H1 (cell line): Measurements from ENCODE around the gene TGM6. TPM values are rescaled to one million over a fixed set of nuclear protein-coding genes. Genes with fewer than 3 reads are reported as not detected.

Experiments
- CTCF ChIA-PET: fragments of 300-600 bp; sonication (Branson Sonifier 250); formaldehyde crosslinking; loops from one replicate; lab custom pipeline; 2021; ENCODE audit not compliant: partially characterized antibody; lab: Charles Lee
- POLR2A ChIA-PET: fragments of 300-600 bp; sonication (Branson Sonifier 250); formaldehyde crosslinking; loops from one replicate; lab custom pipeline; 2021; ENCODE audit warnings: inconsistent platforms; ENCODE audit not compliant: partially characterized antibody; lab: Charles Lee
- DNase-seq, 2 experiments: peaks; one replicate each; pipeline versions ENCODE4 v3.0.0 to v3.0.0-alpha.2; 2010 to 2022; ENCODE audit warnings: low spot score in 2 of 2, low read depth in 1 of 2, mixed read lengths in 1 of 2
- FAIRE-seq: peaks from 2 replicates; lab custom pipeline; 2011; peaks lifted over from hg19 to GRCh38; lab: Jason Lieb, UNC
- H2AFZ ChIP-seq: 2 replicates; pipeline ENCODE4 v1.8.1; 2012; ENCODE audit warnings: low read length, inconsistent platforms
- H2AK5ac ChIP-seq: 2 replicates; pipeline ENCODE4 v1.6.1; 2013; ENCODE audit warnings: low read depth, low read length
- H2BK120ac ChIP-seq: replicated peaks from 2 replicates; pipeline ENCODE3; 2013; ENCODE audit warnings: low read depth, low read length, inconsistent platforms
- H2BK12ac ChIP-seq: 2 replicates; pipeline ENCODE4 v1.6.1; 2013; ENCODE audit warnings: low read depth, low read length
- H2BK15ac ChIP-seq: 2 replicates; pipeline ENCODE4 v1.6.1; 2013; ENCODE audit warnings: low read length
- H2BK20ac ChIP-seq: 2 replicates; pipeline ENCODE4 v1.6.1; 2013; ENCODE audit warnings: low read length
- H2BK5ac ChIP-seq: 2 replicates; pipeline ENCODE4 v1.6.1; 2013; ENCODE audit warnings: low read depth, low read length
- H3K14ac ChIP-seq: 2 replicates; pipeline ENCODE4 v1.6.1; 2013; ENCODE audit warnings: inconsistent platforms; ENCODE audit not compliant: insufficient read length
- H3K18ac ChIP-seq: 2 replicates; pipeline ENCODE4 v1.6.1; 2013; ENCODE audit warnings: low read length; ENCODE audit errors: extremely low read depth
- H3K23ac ChIP-seq: 2 replicates; pipeline ENCODE4 v1.6.1; 2013; ENCODE audit warnings: inconsistent platforms; ENCODE audit not compliant: insufficient read length
- H3K23me2 ChIP-seq: 2 replicates; pipeline ENCODE4 v1.6.1; 2013; ENCODE audit warnings: low read depth, low read length
- H3K27ac ChIP-seq: 2 replicates; pipeline ENCODE4 v1.6.1; 2011; ENCODE audit warnings: low read depth, low read length, inconsistent platforms
- H3K27me3 ChIP-seq, 4 experiments: replicated peaks in 1 of 4; 1 replicate in 1 of 4; 2 replicates in 3 of 4; pipeline versions ENCODE4 v1.6.1 to v1.8.1; 2011 to 2013; ENCODE audit warnings: low read length in 3 of 4, mild to moderate bottlenecking in 3 of 4, inconsistent platforms in 2 of 4, mixed read lengths in 2 of 4, moderate library complexity in 1 of 4; ENCODE audit not compliant: control insufficient read depth in 3 of 4, insufficient read depth in 3 of 4; ENCODE audit errors: extremely low read depth in 1 of 4
- H3K36me3 ChIP-seq, 4 experiments: 2 replicates each; pipeline versions ENCODE4 v1.6.1 to v1.8.1; 2011 to 2013; ENCODE audit warnings: mild to moderate bottlenecking in 4 of 4, low read length in 3 of 4, moderate library complexity in 2 of 4, control low read depth in 1 of 4, inconsistent platforms in 1 of 4; ENCODE audit not compliant: insufficient read depth in 4 of 4, control insufficient read depth in 2 of 4
- H3K4ac ChIP-seq: replicated peaks from 2 replicates; pipeline ENCODE3; 2013; ENCODE audit warnings: low read length, low read depth, mixed read lengths, inconsistent platforms; ENCODE audit not compliant: insufficient read length
- H3K4me1 ChIP-seq, 4 experiments: replicated peaks in 1 of 4; 1 replicate in 1 of 4; 2 replicates in 3 of 4; pipeline versions ENCODE4 v1.6.1 to v1.8.1; 2011 to 2013; ENCODE audit warnings: low read length in 3 of 4, inconsistent platforms in 2 of 4, mixed read lengths in 1 of 4; ENCODE audit not compliant: insufficient read depth in 4 of 4, control insufficient read depth in 3 of 4
- H3K4me2 ChIP-seq, 2 experiments: 2 replicates each; pipeline versions ENCODE4 v1.6.1 to v1.8.1; 2011 to 2013; ENCODE audit warnings: low read depth in 2 of 2, low read length in 2 of 2, control low read depth in 1 of 2, inconsistent platforms in 1 of 2, mild to moderate bottlenecking in 1 of 2; ENCODE audit not compliant: insufficient read depth in 1 of 2
- H3K4me3 ChIP-seq, 4 experiments: fragments of 200-600, 300-600 bp in 1 of 4; sonication (generic), shearing (Covaris generic), sonication (Bioruptor Twin) in 1 of 4; 2 replicates each; pipeline versions ENCODE4 v1.5.1 to v1.8.1; 2011 to 2016; ENCODE audit warnings: low read length in 4 of 4, low read depth in 3 of 4, control low read depth in 2 of 4, inconsistent platforms in 2 of 4, mild to moderate bottlenecking in 2 of 4, mixed read lengths in 1 of 4, moderate library complexity in 1 of 4; ENCODE audit not compliant: insufficient read depth in 2 of 4; ENCODE audit errors: extremely low read depth in 1 of 4
- H3K56ac ChIP-seq: replicated peaks from 2 replicates; pipeline ENCODE3; 2013; ENCODE audit warnings: low read depth, mild to moderate bottlenecking, mixed read lengths, low read length, inconsistent platforms; ENCODE audit not compliant: insufficient read length
- H3K79me1 ChIP-seq: 2 replicates; pipeline ENCODE4 v1.6.1; 2013; ENCODE audit warnings: low read depth, low read length, control low read depth
- H3K79me2 ChIP-seq, 2 experiments: 2 replicates each; pipeline versions ENCODE4 v1.6.1 to v1.8.1; 2012 to 2013; ENCODE audit warnings: low read length in 2 of 2, mild to moderate bottlenecking in 2 of 2, inconsistent platforms in 1 of 2; ENCODE audit not compliant: insufficient read depth in 2 of 2, control insufficient read depth in 1 of 2
- H3K9ac ChIP-seq, 4 experiments: replicated peaks in 1 of 4; 1 replicate in 1 of 4; 2 replicates in 3 of 4; pipeline versions ENCODE4 v1.6.1 to v1.8.1; 2011 to 2013; ENCODE audit warnings: low read depth in 3 of 4, low read length in 3 of 4, control low read depth in 2 of 4, mild to moderate bottlenecking in 2 of 4, moderate library complexity in 2 of 4, inconsistent platforms in 1 of 4; ENCODE audit errors: extremely low read depth in 1 of 4
- H3K9me3 ChIP-seq, 2 experiments: 2 replicates each; pipeline versions ENCODE4 v1.6.1 to v1.8.1; 2012 to 2013; ENCODE audit warnings: mild to moderate bottlenecking in 2 of 2, moderate library complexity in 2 of 2, control low read depth in 1 of 2, inconsistent platforms in 1 of 2, low read depth in 1 of 2, low read length in 1 of 2, mixed read lengths in 1 of 2; ENCODE audit not compliant: insufficient read depth in 2 of 2
- H4K20me1 ChIP-seq, 2 experiments: replicated peaks in 1 of 2; 2 replicates each; pipeline versions ENCODE3 to v1.8.1; 2011 to 2013; ENCODE audit warnings: inconsistent platforms in 2 of 2, low read length in 2 of 2, mild to moderate bottlenecking in 1 of 2; ENCODE audit not compliant: insufficient read depth in 2 of 2, control insufficient read depth in 1 of 2
- H4K5ac ChIP-seq: 2 replicates; pipeline ENCODE4 v1.6.1; 2013; ENCODE audit warnings: low read length, low read depth, mixed read lengths, inconsistent platforms; ENCODE audit not compliant: insufficient read length
- H4K8ac ChIP-seq: 2 replicates; pipeline ENCODE4 v1.8.0; 2013; ENCODE audit warnings: mild to moderate bottlenecking, moderate library complexity, low read length, inconsistent platforms; ENCODE audit not compliant: insufficient read depth; ENCODE audit errors: extremely low read depth
- H4K91ac ChIP-seq: replicated peaks from 2 replicates; pipeline ENCODE3; 2013; ENCODE audit warnings: low read length, mixed read lengths, inconsistent platforms; ENCODE audit not compliant: insufficient read length
- RBBP5 ChIP-seq: IDR thresholded peaks from 2 replicates; pipeline ENCODE4 v1.7.1; 2012; ENCODE audit warnings: low read depth, mild to moderate bottlenecking, inconsistent platforms, low read length, moderate library complexity, borderline replicate concordance
- WGBS, 2 experiments: shearing (Covaris generic) in 1 of 2; methylation state at CpG; one replicate each; pipeline versions ENCODE4 v1.1.6 to v1.1.7; 2013 to 2015; ENCODE audit warnings: low lambda C conversion rate in 2 of 2, mixed read lengths in 2 of 2, inconsistent platforms in 1 of 2, low coverage in 1 of 2, missing lambda C conversion rate in 1 of 2; ENCODE audit not compliant: insufficient replicate concordance in 2 of 2, insufficient coverage in 1 of 2, insufficient read length in 1 of 2; ENCODE audit errors: extremely low coverage in 1 of 2, missing lambda C conversion rate in 1 of 2; 5-methylcytosine and 5-hydroxymethylcytosine counted together
- polyA plus RNA-seq, 7 experiments: library from polyadenylated mRNA; depleted of rRNA in 3 of 7; stranded (reverse) in 5 of 7; unstranded in 2 of 7; fragments of >200 nt in 5 of 7; fragments of 200-250 nt in 2 of 7; gene quantifications; 1 replicate in 5 of 7; 2 replicates in 1 of 7; 4 replicates in 1 of 7; pipeline versions ENCODE4 v1.2.1 to v1.2.3, GENCODE V29; 2011 to 2013; ENCODE audit warnings: missing spikeins in 2 of 7, mixed read lengths in 2 of 7
- total RNA-seq: library from RNA; stranded (reverse); fragmentation: NEBNext Ultra II Directional; extraction: Animal tissue kit (Norgen Biotek cat#: 25700); gene quantifications from 2 replicates; pipeline ENCODE4 v1.2.1, GENCODE V29; 2021

TGM6 gene
- total and polyA plus RNA-seq, 2 of the 8 experiments (the other 6 are each of a cell fraction or from before 2014, with no cell fraction given) = 0.03 TPM; not detected in 1

DNA sequence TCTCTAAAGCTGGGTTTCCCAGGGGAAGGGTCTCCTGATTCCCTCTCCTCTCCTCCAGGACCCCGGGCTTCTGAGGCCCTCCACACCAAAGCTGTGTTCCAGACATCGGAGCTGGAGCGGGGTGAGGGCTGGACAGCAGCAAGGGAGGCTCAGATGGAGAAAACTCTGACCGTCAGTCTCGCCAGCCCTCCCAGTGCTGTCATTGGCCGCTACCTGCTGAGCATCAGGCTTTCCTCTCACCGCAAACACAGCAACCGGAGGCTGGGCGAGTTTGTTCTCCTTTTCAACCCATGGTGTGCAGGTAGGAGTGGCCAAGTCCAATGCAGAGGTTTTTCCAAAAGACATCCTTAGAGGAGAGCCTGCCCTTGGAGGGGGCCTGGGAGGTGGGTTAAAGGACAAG is 14.4 kb downstream of the TGM6 start:
- Histone ChIP-seq H3K27me3 (no peaks in the 10 kb centered on the region), H4K91ac (no peak overlapping the region), H3K27ac (no peak overlapping the region), H3K23me2 (no peaks in the 10 kb centered on the region), H3K79me1 (no peaks in the 10 kb centered on the region), H3K9me3 (no peaks in the 10 kb centered on the region), H2BK20ac (no peak overlapping the region), H3K18ac (no peak overlapping the region), H3K14ac (no peak overlapping the region), H4K20me1 (no peaks in the 10 kb centered on the region), H2BK5ac (no peak overlapping the region), H3K79me2 (no peaks in the 10 kb centered on the region), H3K56ac (no peak overlapping the region), H3K9ac (no peak overlapping the region), H4K8ac (no peak overlapping the region), H2BK120ac (no peak overlapping the region), H3K4me2 (no peak overlapping the region), H4K5ac (no peak overlapping the region), H3K4ac (no peak overlapping the region), H2AFZ (no peak overlapping the region), H3K4me1 (no peaks in the 10 kb centered on the region), H2BK12ac (no peak overlapping the region), H3K4me3 (no peak overlapping the region), H3K23ac (no peak overlapping the region), H2BK15ac (no peak overlapping the region), H2AK5ac (no peak overlapping the region), H3K36me3 (no peaks in the 10 kb centered on the region)
- no peak for TF ChIP-seq RBBP5
- ChIA-PET POLR2A (interaction anchor here (0.9 kb wide), 1 partner anchor 13 kb away, joined by 3 read pairs; no protein-coding TSS in a partner anchor), CTCF (interaction anchor here (1.1 to 18.3 kb wide), 9 partner anchors 8 to 188 kb away, joined by 3 to 210 read pairs (median 3); partner anchors contain the start of gene TGM6)
- FAIRE-seq = no peak
- no peak for DNase-seq
- 94% methylated on average over 9 of the region's 9 CpGs; no CpG with 5 or more reads in 1 of the 2 experiments for WGBS, 2 experiments
